Lower lobe of right lung (tissue), 1 donor: ENCODE measurements around the gene CD27. TPM values are rescaled to one million over a fixed set of nuclear protein-coding genes. Genes with fewer than 3 reads are reported as not detected.

Experiments
- total RNA-seq: library from RNA; stranded (reverse); fragmentation: NEBNext Ultra II Directional; extraction: Animal tissue kit (Norgen Biotek cat#: 25700); gene quantifications from one replicate; pipeline ENCODE4 v1.2.1, GENCODE V29; 2021
- donor health status: DM: no; HTN: yes; CAD: no; lungs with severe emphysema.

CD27 gene
- total RNA-seq, 1 donor from 2014 or later, result 2.3 TPM

Other genes with a start within 250 kb of the CD27 start
- 437 TPM for gene CD9, start 244.6 kb upstream of the CD27 start, total RNA-seq
- 2.9 TPM for gene PLEKHG6, start 134.3 kb upstream of the CD27 start, total RNA-seq
- gene TNFRSF1A, start 102.9 kb upstream of the CD27 start, total RNA-seq, result 165 TPM
- gene SCNN1A, start 69.4 kb upstream of the CD27 start, total RNA-seq, result 156 TPM
- gene LTBR, start 60.8 kb upstream of the CD27 start, total RNA-seq, result 122 TPM
- gene TAPBPL, start 7.1 kb downstream of the CD27 start, total RNA-seq, result 32.4 TPM
- gene VAMP1, start 25.7 kb downstream of the CD27 start, total RNA-seq, result 6.8 TPM
- gene MRPL51, start 48.3 kb downstream of the CD27 start, total RNA-seq, result 121 TPM
- gene NCAPD2, start 49.1 kb downstream of the CD27 start, total RNA-seq, result 32.0 TPM
- gene GAPDH, start 89.6 kb downstream of the CD27 start, total RNA-seq, result 766 TPM
- gene IFFO1, start 111.1 kb downstream of the CD27 start, total RNA-seq, result 27.6 TPM
- gene NOP2, start 123.3 kb downstream of the CD27 start, total RNA-seq, result 30.2 TPM
- gene CHD4, start 162.4 kb downstream of the CD27 start, total RNA-seq, result 169 TPM
- 3.8 TPM for gene LPAR5, start 191.0 kb downstream of the CD27 start, total RNA-seq
- 7.2 TPM for gene ACRBP, start 202.5 kb downstream of the CD27 start, total RNA-seq
- gene ING4, start 218.2 kb downstream of the CD27 start, total RNA-seq, result 41.3 TPM
- gene ZNF384, start 244.4 kb downstream of the CD27 start, total RNA-seq, result 48.7 TPM